ENCODE measurements around the gene ARHGAP5. TPM values are rescaled to one million over a fixed set of nuclear protein-coding genes. Genes with fewer than 3 reads are reported as not detected.

ARHGAP5 gene
- total RNA-seq, 4 donors from 2014 or later, result 101 to 124 (median 102) TPM

- no peak for TF ChIP-seq CTCF (IDR thresholded peaks at IDR 0.05; ENCODE audit: low read depth)
These were observed 6.7 kb downstream of the ARHGAP5 start for GRCh38 chr14:32083789-32084188.

GRCh38 chr14:32085182-32085844, 8.2 kb downstream of the ARHGAP5 start:
- no peak for TF ChIP-seq CTCF (IDR thresholded peaks at IDR 0.05; ENCODE audit: low read depth)

GRCh38 chr14:32085845-32086383, 8.8 kb downstream of the ARHGAP5 start:
- TF ChIP-seq CTCF (IDR thresholded peaks at IDR 0.05; ENCODE audit: low read depth), result no peak

GRCh38 chr14:32087173-32087861, 10.2 kb downstream of the ARHGAP5 start:
- no peak for TF ChIP-seq CTCF (IDR thresholded peaks at IDR 0.05; ENCODE audit: low read depth)

- TF ChIP-seq CTCF (IDR thresholded peaks at IDR 0.05; ENCODE audit: low read depth), result no peak
These were observed 10.8 kb downstream of the ARHGAP5 start for GRCh38 chr14:32087907-32088306.

- no peak for TF ChIP-seq CTCF (IDR thresholded peaks at IDR 0.05; ENCODE audit: low read depth)
These were observed 13.6 kb downstream of the ARHGAP5 start for GRCh38 chr14:32090686-32091085.

GRCh38 chr14:32099473-32099872, 22.4 kb downstream of the ARHGAP5 start:
- no peak for TF ChIP-seq CTCF (IDR thresholded peaks at IDR 0.05; ENCODE audit: low read depth)

Measured in subcutaneous adipose tissue (tissue), 4 donors.